Astrocyte of the spinal cord (primary cell): ENCODE data around the gene TNFRSF19.

Experiments
- DNase-seq: peaks from one replicate; pipeline ENCODE4 v3.0.0; 2011; ENCODE audit warnings: low read depth, low spot score
- H3K4me3 ChIP-seq: 2 replicates; pipeline ENCODE4 v1.5.1; 2011; ENCODE audit warnings: low read depth, mild to moderate bottlenecking, low read length, moderate library complexity
- in situ Hi-C: cut with HindIII; loops from 2 replicates; pipeline ENCODE4 v1.10.0; 2017; ENCODE audit warnings: low sequenced_read_pairs
- TF ChIP-seq, protein P1 (sequence below): IDR thresholded peaks from 2 replicates; pipeline ENCODE4 v1.5.1; 2012; ENCODE audit warnings: low read depth, mild to moderate bottlenecking, low read length, inconsistent platforms

TNFRSF19 gene

DNA sequence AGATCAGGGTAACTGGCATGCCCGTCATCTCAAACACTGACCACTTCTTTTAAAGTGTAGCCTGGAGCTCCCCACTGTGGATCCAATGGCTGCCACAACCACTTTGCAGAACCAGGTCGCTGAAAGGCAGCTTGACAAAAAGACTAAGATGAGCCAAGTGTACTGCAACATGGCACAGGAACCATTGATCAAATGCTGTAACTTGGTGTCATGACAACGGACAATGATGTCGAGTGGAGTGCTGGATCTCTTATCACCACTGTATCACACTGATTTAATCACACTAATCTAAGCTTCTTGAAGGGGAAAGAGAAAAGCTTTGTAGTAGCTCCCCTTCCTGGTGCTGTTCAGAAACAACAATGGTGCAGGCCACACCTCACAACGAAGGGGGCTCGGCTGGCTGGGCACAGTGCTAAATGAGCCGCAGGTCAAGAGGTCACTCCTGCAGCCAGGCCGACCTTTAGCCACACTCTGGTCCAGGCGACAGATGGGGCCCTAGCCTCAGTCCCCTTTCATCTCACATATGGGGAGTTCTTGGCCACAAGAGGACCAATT is 2.2 kb upstream of the TNFRSF19 start:
- in situ Hi-C loops, result no loop called here
- DNase-seq, result no peak
- TF ChIP-seq, protein P1, sequence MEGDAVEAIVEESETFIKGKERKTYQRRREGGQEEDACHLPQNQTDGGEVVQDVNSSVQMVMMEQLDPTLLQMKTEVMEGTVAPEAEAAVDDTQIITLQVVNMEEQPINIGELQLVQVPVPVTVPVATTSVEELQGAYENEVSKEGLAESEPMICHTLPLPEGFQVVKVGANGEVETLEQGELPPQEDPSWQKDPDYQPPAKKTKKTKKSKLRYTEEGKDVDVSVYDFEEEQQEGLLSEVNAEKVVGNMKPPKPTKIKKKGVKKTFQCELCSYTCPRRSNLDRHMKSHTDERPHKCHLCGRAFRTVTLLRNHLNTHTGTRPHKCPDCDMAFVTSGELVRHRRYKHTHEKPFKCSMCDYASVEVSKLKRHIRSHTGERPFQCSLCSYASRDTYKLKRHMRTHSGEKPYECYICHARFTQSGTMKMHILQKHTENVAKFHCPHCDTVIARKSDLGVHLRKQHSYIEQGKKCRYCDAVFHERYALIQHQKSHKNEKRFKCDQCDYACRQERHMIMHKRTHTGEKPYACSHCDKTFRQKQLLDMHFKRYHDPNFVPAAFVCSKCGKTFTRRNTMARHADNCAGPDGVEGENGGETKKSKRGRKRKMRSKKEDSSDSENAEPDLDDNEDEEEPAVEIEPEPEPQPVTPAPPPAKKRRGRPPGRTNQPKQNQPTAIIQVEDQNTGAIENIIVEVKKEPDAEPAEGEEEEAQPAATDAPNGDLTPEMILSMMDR, result no peak
- H3K4me3 ChIP-seq, result no peak overlapping the region

- peak; percentile 58 for DNase-seq
- peak overlapping the region; percentile 43 for H3K4me3 ChIP-seq
- TF ChIP-seq, protein P1, result peak; percentile 35
- in situ Hi-C loops, result no loop called here
Measured at GRCh38 chr13:23570921-23571315, 706 bp downstream of the TNFRSF19 start.

DNA sequence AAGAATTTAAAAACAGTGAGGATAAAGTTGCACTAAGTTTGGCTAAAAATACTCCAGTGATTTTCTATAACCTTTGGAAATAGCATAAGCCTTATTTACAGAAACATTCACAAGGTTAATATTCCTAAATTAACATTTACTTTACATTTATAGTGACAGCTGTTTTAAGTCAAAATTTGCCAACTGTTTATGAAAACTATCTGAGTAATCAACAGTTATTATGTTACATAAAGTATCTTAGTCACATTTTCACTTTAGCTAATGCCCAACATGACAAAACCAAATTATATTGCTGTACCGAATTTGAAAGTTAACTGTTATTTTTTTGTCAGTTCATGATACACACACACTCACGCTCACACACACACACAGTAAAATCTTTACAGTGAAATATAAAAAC is 1.2 kb downstream of the TNFRSF19 start:
- peak overlapping the region; percentile 43 for H3K4me3 ChIP-seq
- no peak for DNase-seq
- TF ChIP-seq, protein P1, result no peak
- in situ Hi-C loops, result no loop called here

DNA sequence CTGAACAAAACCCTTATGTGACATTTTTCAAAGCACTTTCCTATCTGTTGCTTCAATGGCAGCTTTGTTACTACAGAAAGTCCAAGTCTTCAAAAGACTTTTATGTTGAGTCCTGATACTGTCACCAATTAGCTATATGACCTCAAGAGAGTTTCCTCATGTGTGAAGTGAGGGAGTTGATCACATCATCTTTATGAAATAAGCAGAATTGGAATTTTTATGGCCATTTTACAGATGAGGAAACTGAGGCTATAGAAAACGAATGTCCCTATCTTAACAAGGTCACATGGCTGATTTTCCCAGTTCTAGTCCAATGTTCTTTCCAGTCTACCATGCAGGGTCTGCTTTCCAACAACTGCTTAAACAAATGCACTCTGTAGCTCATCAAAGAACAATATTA is 2.6 kb downstream of the TNFRSF19 start:
- TF ChIP-seq, protein P1, result no peak
- no peak overlapping the region for H3K4me3 ChIP-seq
- in situ Hi-C loops, result no loop called here
- DNase-seq, result no peak

DNA sequence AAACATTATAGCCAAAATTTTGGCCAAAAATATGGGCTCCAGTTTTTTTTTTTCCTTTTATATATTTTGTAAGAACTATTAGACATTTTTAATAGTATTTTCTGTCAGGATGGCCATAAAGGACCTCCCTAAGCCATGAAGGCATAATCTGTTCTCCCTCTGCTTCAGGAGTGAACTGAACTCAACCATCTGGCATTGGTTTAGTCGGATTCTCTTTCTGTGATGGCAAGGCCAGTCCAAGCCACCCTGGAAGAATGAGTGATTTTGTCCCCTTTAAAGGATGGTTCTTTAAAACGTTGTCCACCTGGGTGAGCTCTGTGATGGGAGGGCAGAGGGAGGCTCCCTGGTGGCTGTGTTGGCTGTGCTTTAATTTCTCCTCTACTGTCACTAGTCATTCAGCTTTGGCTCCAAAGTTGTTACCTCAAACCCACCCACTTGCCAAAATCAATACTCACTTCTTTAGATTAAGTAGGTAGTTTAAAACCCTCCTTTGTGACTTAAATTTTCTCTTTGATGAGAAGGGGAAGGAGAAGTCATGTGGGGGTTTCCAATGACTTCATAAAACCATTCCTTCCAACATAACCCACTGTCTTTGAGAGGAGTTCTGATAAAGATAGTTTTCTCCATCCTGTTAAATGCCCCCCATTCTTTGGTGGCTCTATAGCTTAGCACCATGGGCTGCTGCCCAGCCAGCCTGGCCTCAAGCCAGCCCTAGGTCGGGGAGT is 4.4 kb downstream of the TNFRSF19 start:
- no peak for DNase-seq
- no peak overlapping the region for H3K4me3 ChIP-seq
- in situ Hi-C loops, result no loop called here
- TF ChIP-seq, protein P1, result no peak

GRCh38 chr13:23575632-23576031 is 5.4 kb downstream of the TNFRSF19 start:
- H3K4me3 ChIP-seq, result no peak overlapping the region
- TF ChIP-seq, protein P1, result no peak
- in situ Hi-C loops, result no loop called here
- no peak for DNase-seq
